ENCODE measurements around the gene ARIH1.
"Not testable (repeated sequence)": the region's sequence is repeated elsewhere in the genome, so short reads cannot be mapped to it uniquely, and the experiment has no call there.

Gene ARIH1

DNA sequence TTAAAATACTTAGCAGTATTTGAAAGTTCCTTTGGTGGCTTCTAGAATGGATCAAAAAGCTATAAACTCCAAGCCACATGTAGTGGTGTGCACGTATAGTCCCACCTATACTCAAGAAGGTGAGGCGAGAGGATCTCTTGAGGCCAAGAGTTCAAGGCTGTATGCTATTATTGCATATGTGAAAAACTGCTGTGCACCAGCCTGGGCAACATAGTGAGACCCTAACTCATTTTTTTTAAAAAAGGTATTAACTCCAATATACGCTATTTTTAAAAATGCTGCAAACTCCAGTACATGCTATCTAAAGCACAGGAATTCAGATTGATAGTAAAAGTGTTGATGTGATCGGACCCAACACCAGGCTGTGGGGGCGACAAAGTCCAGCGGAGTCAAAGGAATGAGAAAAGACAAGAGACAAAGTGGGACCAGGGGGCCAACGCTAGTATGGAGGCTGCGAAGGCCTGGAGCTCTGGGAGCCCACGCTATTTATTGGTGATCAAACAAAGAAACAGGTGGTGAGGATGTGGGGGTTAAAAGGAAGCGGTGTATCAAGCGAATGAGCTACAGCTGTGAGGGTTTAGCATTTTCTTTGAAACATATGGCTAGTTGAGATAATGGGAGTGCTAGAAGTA is 66.6 kb downstream of the ARIH1 start:
- no peak for DNase-seq

DNA sequence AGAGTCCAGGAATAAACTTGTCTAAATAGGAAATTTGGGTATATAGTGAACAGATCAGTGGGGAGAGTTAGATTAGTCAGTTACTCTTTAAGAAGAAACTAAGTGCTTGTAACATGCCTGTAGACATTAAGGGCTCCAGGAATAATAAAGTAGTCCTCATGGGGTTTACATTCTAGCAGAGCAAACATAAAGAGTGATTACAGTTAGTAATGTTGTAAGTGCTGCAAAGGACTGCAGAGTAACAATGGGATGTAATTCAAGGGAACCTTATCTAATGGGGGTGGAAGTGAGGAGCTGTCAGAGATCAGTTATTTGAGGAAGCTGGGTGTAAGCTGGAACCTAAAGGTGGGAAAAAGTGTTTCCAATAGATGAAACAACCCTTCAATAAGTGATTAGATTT is 67.5 kb downstream of the ARIH1 start:
- DNase-seq, result no peak

DNA sequence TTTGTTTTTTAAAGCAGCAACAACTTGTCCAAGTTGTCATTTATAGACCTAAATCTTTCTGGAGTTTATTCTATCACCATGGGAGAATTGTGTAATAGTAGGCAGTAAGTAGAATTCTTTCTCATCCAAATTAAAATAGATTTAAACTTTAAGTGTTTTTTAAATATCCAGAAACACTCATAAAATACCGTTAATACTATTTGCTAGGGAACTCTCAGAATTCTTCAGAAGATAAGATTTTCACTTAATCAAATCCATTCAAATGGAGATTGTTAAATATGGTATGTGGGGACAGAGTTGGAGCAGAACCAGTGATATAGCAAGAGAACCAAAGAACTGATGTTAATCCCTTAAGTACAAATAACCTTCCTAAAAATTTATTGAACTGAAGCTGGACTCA is 71.0 kb downstream of the ARIH1 start:
- no peak for DNase-seq

DNA sequence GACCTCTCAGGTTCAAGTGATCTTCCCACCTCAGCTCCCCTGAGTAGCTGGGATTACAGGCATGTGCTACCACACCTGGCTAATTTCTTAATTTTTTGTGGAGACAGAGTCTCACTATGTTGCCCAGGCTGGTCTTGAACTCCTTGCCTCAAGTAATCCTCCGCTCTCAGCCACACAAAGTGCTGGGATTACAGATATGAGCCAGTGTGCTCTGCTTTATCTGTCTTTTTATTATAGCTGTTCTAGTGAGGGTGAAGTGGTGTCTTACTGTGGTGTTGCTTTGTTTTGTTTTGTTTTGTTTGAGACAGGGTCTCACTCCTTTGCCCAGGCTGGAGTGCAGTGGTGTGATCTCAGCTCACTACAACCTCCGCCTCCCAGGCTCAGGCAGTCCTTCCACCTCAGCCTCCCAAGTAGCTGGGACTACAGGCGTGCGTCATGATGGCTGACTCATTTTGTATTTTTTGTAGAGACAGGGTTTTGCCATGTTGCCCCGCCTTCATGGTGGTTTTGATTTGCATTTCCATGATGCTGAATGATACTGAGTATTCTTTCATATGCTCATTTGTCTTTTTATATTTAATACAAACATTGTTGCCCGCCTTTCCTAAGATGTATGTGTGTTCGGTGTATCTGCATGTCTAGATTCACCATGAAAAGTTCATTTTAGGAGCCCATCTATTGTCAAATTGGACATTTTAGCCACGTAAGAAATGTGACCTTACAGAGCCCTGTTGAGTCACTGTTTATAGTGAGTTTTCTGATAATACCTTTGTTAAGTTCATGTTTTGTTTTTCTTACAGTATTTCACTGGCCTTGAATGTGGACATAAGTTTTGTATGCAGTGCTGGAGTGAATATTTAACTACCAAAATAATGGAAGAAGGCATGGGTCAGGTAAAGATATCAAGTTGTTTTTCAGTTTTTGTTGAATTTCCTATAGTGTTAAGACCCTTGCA is 80.6 kb downstream of the ARIH1 start:
- DNase-seq, result no peak

DNA sequence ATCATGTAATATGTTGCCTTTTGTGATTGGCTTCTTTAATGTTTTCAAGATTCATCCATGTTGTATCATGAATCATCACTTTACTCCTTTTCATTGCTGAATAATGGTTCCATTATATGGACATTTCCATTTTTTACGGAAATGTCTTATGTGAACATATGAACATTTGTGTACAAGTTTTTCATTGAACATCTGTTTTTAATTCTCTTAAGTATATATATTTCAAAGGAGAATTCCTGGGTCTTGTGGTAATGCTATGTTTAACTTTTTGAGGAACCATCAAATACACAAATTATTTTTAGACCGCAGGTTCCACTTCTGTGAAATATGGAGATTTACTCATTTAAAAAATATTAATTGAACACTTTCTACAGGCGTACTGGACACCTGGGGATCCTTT is 85.7 kb downstream of the ARIH1 start:
- DNase-seq, result no peak

DNA sequence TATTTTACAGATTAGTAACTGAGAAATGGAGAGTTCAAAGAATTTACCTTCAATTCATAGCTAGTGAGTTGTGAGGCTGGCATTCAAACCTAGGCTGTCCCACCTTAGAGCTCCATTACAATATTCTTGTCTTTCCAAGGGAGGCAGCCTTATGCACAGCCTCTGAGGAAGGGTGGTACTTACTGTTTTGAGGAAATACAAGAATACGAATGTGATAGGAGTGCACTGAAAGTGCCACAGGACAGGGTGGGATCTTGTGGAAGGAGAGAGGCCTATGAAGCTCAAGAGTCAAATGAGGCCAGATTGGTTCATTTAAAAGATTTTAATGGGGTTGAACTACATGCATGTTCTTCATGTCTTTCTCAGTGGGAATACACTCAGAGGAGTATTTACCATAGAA is 86.3 kb downstream of the ARIH1 start:
- no peak for DNase-seq

DNA sequence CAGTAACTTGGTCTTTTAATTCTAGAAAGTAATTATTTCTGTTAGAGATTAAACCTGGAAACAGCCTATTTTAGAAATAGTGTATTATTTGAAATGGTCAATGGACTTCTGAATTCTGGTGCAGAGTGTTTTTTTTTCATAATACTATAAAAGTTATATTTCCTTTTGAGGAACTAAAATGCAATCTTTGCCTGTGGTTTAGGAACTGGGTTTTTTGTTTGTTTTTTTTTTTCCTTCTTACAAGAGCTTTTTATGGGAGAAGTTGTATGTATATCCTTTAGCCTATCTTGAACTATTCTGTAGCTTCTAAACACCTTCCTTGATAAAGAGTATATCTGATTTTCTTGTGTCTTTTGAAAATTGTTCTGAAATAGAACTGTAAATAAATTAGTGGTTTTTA is 88.3 kb downstream of the ARIH1 start:
- no peak for DNase-seq

DNA sequence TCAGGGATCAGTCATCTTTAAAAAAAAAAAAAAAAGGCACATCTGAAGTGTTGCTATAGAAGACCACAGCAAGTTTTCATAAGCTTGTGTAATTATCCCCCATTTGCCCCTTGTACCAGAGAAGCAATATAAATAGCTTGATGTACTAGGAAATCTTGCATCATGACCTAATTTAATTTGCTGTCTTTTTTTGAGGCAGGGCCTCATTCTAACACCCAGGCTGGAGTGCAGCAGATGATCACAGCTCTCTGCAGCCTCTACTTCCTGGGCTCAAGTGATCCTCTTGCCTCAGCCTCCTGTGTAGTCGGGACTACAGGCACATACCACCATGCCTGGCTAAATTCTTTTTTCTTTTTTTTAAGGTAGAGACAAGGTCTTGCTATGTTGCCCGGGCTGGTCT is 88.7 kb downstream of the ARIH1 start:
- no peak for DNase-seq

DNA sequence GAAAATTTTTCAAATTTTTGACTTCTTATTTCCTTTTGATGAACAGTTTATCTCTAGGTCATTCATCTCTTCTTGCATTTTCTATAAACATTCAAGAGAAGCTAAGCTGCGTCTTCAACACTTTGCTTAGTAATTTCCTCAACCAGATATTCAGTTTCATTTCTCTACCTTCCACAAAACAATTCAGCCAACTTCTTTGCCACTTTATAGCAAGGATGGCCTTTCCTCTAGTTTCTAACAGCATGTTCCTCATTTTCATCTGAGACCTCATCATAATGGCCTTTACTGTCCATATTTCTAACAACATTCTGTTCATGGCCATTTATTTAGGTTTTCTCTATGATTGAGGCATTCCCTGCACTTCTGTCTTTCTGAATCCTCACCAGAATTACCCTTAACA is 90.0 kb downstream of the ARIH1 start:
- DNase-seq, result no peak

DNA sequence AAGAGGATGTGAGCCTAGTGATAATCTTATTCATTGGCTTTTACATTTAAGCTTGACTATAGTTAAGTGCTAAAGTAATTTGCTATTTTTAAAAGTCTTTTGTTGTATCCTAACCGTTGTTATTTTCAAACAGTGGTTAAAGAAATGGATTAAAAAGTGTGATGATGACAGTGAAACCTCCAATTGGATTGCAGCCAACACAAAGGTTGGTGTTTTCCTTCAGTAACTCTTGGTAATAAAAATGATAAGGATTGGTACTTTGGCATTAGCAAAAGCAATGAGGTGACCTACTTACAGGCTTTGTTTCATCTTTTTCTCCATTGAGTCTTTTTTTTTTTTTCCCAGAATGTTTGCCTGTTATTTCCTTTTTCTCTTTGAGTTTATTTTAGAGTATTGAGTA is 92.8 kb downstream of the ARIH1 start:
- no peak for DNase-seq

DNA sequence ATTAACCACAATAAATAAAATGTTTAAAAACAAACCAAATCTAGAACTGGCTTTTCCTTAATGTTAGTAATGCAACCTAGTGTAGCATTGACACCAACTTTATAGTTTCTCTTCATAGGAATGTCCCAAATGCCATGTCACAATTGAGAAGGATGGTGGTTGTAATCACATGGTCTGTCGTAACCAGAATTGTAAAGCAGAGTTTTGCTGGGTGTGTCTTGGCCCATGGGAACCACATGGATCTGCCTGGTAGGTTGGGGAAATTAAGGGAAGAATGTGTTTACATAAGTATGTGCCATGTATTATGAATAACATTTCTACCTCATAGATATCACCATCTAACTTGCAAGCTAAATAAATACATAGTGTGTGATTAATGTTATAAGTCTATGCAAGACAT is 95.9 kb downstream of the ARIH1 start:
- no peak for DNase-seq

DNA sequence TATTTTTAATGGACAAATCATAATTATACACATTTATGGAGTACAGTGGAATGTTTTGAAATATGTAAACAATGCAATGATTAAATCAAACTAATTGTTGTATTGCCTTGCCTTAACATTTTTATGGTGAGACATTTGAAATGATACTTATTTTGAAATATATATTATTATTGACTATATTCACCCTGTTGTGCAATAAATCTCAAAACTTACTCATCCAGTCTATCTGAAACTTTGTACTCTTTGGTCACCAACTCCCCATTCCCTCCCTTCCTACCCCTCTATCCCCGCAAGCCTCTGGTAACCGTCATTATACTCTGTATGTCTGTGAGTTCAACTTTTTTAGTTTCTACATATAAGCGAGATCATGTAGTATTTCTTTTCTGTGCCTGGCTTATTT is 105.7 kb downstream of the ARIH1 start:
- no peak for DNase-seq

DNA sequence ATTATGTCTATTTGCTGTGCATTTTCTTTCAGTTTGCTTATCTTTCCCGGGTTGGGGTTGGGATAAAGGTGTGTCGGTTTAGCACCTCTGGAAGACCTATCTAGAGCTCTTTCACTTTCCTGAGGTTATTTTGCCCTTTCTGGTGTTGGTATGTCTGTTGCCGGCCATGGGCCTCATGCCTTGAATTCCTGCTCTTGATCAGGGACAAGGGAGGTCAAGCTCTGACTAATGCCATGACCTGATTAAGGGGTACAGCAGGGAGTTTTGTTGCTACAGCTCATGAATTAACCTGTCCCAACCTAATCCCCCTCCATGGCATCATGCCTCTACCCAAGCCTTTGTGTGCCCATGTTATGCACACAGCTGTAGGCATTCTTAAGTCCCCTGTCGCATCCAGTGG is 109.9 kb downstream of the ARIH1 start:
- DNase-seq, result no peak

DNA sequence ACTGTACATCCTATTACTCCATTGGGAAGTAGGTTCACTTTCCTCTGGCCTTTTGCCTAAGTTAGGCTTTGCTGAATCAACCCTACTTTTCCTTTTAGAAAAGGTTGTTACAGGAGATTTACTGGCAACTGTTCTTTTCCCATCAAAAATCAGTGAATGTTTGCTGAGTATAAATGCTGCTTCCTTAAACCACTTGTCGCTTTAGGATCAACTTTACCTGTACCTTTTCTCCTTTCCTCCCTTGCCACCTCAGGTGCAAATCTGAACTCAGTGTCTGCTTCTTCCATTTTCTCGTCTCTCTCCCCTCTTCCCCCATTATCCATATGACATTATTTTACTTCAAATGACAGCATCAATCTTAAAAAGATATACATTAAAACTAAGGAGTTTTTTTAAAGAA is 110.9 kb downstream of the ARIH1 start:
- no peak for DNase-seq

DNA sequence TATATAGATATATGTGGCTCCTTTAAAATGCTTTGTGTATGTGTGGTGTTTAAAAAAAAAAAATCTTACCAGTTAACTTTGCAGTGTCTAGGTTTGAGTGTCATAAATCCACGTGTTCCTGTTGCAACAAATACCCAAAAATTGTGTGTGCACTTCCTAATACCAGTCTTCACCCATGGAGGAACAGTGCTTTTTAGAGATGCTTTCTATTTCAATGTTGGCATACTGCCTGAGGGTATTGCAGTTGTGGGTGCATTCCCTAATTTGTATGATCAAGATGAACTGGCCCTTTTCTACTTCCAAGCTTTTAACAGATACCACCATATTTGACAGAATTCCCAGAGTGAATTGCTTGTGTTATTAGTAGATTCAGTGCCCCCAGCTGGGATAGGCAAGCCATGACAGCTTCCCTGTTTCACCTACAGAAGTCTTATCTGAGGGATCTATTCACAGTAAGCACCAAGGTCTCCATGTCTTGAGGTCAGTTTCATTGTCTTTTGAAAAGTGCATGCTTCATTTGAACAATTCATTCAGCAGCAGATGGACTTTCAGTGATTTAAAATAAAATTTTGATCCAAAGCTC is 111.4 kb downstream of the ARIH1 start:
- no peak for DNase-seq

DNA sequence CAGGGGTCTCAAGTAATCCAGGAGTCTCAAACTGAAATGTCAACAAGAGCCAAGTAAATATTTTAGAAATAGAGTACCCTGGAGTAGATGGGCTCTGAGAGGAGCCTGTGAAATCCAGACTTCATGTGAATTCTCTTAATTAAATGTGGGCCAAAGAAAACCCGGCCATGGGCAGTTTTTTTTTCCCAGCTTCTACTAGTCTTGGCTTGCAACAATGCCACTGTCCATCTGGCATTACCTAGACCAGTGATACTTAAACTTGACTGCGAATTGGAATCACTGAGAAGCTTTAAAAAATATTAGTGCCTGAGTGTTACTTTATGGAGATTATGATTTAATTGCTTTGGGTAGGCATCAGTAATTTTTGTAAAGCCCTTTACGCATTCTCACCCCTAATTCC is 114.0 kb downstream of the ARIH1 start:
- DNase-seq, result no peak

DNA sequence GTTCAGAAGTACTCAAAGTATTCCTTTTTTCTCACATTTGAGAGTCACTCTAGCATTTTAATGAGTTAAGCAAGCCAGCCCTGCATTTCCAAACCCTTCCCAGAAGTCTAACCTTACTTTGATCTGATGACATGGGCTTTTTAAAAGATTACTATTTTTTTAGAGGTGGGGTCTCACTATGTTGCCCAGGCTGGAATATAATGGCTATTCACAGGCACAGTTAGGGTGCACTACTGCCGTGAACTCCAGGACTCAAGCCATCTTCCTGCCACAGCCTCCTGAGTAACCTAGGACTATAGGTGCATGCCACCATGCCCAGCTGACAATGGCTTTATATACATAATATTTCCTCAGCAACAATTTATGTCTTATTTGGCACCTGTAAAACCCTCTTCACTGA is 116.3 kb downstream of the ARIH1 start:
- DNase-seq, result no peak

DNA sequence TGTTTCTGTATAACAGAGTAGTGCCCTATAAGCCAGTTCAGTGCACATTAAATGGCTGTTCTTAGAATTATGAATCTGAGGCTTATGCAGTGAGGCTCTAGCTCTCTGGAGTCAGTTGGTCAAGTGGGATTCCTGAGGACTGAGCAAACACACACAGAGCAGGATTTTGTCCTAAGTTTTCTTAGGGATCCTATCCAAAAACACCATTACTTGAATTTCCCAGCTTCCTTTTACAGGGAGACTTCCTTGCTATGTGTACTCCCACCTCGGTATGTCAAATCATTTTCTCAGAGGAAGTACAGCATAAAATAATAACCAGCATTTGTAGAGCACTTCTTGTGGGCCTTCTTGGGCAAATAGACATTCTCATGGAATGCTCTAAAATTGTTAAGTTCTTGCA is 117.2 kb downstream of the ARIH1 start:
- DNase-seq, result no peak

DNA sequence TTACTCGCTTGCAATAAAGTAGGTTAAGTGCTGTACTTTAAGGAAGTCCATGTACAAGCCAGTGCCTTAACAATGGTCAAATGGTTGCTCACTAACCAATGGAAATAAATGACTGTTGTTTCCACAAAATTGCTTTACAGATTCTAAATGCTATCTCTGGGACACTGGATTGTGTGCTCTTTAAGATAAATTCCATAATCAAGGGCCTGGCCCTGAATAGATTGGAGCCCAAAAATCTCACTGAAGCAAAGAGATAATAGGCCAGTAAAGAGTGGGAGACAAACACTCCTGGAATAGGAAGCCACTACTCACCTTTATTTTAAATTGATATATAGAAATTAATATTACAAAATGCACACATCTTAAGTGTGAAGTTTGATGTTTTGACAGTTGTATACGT is 118.0 kb downstream of the ARIH1 start:
- DNase-seq, result no peak

DNA sequence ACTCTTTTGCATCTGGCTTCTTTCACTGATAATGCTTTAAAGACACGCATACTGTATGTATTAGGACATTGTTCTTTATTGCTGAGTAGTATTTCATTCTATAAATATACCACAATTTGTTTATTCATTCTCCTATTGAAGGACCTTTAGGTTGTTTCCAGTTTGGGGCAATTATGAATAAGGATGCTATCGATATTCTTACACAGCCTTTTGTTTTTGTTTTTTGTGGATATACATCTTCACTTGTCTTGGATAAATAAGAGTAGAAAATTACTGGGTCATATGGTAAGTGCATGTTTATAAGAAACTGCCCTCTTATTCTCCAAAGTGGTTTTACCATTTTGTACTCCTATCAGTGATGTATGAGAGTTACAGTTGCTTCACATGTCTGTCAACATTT is 118.5 kb downstream of the ARIH1 start:
- DNase-seq, result no peak

DNA sequence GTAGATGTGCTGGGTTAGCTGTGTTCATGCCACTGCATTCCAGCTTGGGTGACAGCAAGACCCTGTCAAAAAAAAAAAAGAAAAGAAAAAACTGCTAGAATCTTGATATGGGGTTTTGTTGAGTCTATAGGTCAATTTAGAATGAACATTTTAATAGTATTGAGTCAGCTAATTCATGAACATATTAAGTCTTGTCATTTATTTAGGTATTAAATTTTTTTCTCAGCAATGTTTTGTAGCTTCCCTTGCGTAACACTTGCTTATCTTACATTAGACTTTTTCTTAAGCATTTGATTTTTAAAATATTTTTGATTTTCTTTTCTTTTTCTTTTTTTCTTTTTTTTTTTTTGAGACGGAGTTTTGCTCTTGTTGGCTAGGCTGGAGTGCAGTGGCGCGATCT is 119.7 kb downstream of the ARIH1 start:
- DNase-seq, result no peak

DNA sequence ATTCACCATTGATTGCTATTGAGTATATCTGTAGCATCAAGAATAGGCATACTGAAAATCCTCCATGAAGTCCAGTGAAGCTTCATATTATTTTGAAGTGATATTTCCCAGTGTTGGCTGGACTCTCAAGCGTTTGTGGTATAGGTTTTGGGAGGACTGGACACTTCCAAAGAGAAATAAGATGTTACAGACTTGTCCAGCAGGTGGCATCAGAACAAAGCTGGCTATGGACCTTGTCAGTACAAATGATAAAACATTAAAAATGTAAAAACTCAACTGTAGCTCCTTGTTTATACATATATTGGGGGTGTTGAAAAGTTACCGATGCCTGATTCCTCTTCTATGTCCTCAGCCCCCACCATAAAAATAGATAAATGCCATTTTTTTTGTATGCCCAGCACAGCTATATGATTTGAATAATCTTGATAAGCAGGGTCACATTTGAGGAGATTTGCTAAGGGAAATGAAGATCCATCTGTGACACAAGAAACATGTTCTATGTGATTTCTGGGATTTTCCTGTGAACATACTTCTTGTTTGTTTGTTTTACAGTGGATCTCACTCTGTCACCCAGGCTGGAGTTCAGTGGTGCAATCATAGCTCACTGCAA is 125.8 kb downstream of the ARIH1 start:
- peak; percentile 0 for DNase-seq

DNA sequence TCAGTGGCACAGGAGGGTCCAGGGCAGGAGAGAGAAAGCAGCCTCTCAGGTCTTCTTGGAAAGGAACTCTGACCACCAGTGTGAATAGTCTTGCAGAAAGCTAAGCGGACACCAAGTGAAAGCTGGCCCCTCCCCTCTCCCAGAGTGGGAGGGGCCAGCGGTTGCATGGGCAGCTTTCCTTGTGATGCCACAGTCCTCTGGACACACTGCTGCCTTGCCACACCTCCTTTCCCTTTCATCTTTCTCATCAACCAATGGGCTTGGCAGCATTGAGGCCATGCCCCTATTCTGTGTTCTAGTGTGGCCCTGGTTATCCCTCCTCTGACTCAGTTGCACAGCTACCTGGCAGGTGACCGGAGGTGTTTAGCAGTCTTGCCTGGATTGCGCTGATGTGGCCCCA is 130.7 kb downstream of the ARIH1 start:
- DNase-seq, result no peak

DNA sequence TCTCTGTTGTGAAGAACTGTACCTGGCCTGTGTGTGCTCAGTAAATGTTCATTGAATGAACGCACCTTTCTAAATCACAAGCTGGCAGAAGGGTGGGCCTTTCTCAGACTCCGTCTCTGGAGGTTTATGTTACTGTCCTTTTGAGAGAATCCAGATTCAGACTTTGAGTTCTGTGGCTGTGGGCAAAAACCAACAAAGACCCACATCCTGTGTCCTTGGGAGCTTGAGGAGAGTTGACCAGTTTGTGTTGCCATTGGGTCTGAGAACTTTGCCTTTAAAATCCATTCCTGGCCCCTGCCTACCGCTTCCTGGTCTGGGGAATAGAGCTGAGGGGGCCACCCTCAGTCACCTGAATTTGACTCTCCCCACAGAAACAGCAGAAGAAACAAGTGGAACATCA is 134.0 kb downstream of the ARIH1 start:
- DNase-seq, result not testable (repeated sequence)
